IMR-90 (cell line): ENCODE results near the gene NEGR1. TPM values are rescaled to one million over a fixed set of nuclear protein-coding genes. Genes with fewer than 3 reads are reported as not detected.

Experiments
- ATAC-seq: fragments of 200-7000 bp; cut with Tn5 transposase; 2 replicates; pipeline ENCODE4 v1.9.1; 2020; ENCODE audit warnings: low read depth, mild to moderate bottlenecking, moderate library complexity
- BruUV-seq: library from RNA; stranded (reverse); fragments of 400-500 nt; replicated peaks from 2 replicates; lab custom pipeline; 2021; lab: Mats Ljungman, UMichigan
- CTCF ChIA-PET: fragments of 300-600 bp; formaldehyde crosslinking; extraction: SDS; loops from one replicate; lab custom pipeline; 2021; ENCODE audit warnings: antibody characterized with exemption; lab: Yijun Ruan, JAX
- POLR2A ChIA-PET: fragments of 300-600 bp; sonication (Branson Sonifier 250); formaldehyde crosslinking; loops from one replicate; lab custom pipeline; 2022; ENCODE audit warnings: antibody characterized with exemption; ENCODE audit not compliant: unreplicated experiment; lab: Charles Lee
- DNase-seq: peaks from one replicate; pipeline ENCODE4 v3.0.0; 2013
- H2AFZ ChIP-seq: replicated peaks from 2 replicates; pipeline ENCODE3; 2013; ENCODE audit warnings: low read length, mild to moderate bottlenecking; ENCODE audit not compliant: poor library complexity
- H2AK5ac ChIP-seq: 2 replicates; pipeline ENCODE4 v1.6.1; 2013; ENCODE audit warnings: low read depth, low read length, inconsistent platforms
- H2AK9ac ChIP-seq: replicated peaks from 2 replicates; pipeline ENCODE3; 2013; ENCODE audit warnings: mild to moderate bottlenecking, low read depth, low read length, moderate library complexity; ENCODE audit not compliant: poor library complexity
- H2BK120ac ChIP-seq: 2 replicates; pipeline ENCODE4 v1.6.1; 2013; ENCODE audit warnings: low read depth, low read length, inconsistent platforms
- H2BK15ac ChIP-seq: 3 replicates; pipeline ENCODE4 v1.6.1; 2013; ENCODE audit warnings: low read depth, low read length, inconsistent platforms
- H2BK20ac ChIP-seq: 2 replicates; pipeline ENCODE4 v1.6.1; 2013; ENCODE audit warnings: low read depth, mild to moderate bottlenecking, inconsistent platforms, low read length, moderate library complexity
- H2BK5ac ChIP-seq: 2 replicates; pipeline ENCODE4 v1.6.1; 2013; ENCODE audit warnings: mild to moderate bottlenecking, low read depth, low read length, inconsistent platforms; ENCODE audit not compliant: poor library complexity, severe bottlenecking
- H3K14ac ChIP-seq: replicated peaks from 2 replicates; pipeline ENCODE4 v1.6.1; 2013; ENCODE audit warnings: low read depth, low read length, inconsistent platforms
- H3K18ac ChIP-seq: 2 replicates; pipeline ENCODE4 v1.6.1; 2013; ENCODE audit warnings: low read depth, low read length, control low read depth
- H3K23ac ChIP-seq: 2 replicates; pipeline ENCODE4 v1.6.1; 2013; ENCODE audit warnings: low read depth, low read length, inconsistent platforms
- H3K27ac ChIP-seq: 2 replicates; pipeline ENCODE4 v1.5.1; 2013; ENCODE audit warnings: mild to moderate bottlenecking, control low read depth, low read length; ENCODE audit not compliant: insufficient read depth
- H3K27me3 ChIP-seq: 2 replicates; pipeline ENCODE4 v1.6.1; 2013; ENCODE audit warnings: low read length; ENCODE audit not compliant: control insufficient read depth, insufficient read depth
- H3K36me3 ChIP-seq: 2 replicates; pipeline ENCODE4 v1.6.1; 2013; ENCODE audit warnings: low read length, mixed read lengths; ENCODE audit not compliant: control insufficient read depth, insufficient read depth
- H3K4ac ChIP-seq: 2 replicates; pipeline ENCODE4 v1.6.1; 2013; ENCODE audit warnings: low read depth, low read length, inconsistent platforms
- H3K4me1 ChIP-seq: 2 replicates; pipeline ENCODE4 v1.6.1; 2013; ENCODE audit warnings: low read length, mixed read lengths; ENCODE audit not compliant: control insufficient read depth, insufficient read depth
- H3K4me2 ChIP-seq: 2 replicates; pipeline ENCODE4 v1.6.1; 2013; ENCODE audit warnings: low read depth, mild to moderate bottlenecking, control low read depth, low read length, moderate library complexity
- H3K4me3 ChIP-seq: 2 replicates; pipeline ENCODE4 v1.5.1; 2013; ENCODE audit warnings: low read depth, mild to moderate bottlenecking, control low read depth, low read length, moderate library complexity; ENCODE audit not compliant: insufficient read depth
- H3K56ac ChIP-seq: 2 replicates; pipeline ENCODE4 v1.6.1; 2013; ENCODE audit warnings: low read length, inconsistent platforms; ENCODE audit not compliant: insufficient read depth; ENCODE audit errors: extremely low read depth
- H3K79me1 ChIP-seq, 2 experiments: 2 replicates each; pipeline ENCODE4 v1.6.1; 2013; ENCODE audit warnings: low read length in 2 of 2, inconsistent platforms in 1 of 2, low read depth in 1 of 2
- H3K9ac ChIP-seq: 2 replicates; pipeline ENCODE4 v1.6.1; 2013; ENCODE audit warnings: low read depth, low read length, control low read depth
- H3K9me1 ChIP-seq: 2 replicates; pipeline ENCODE4 v1.6.1; 2013; ENCODE audit warnings: low read length, inconsistent platforms; ENCODE audit not compliant: insufficient read depth
- H3K9me3 ChIP-seq: 2 replicates; pipeline ENCODE4 v1.6.1; 2013; ENCODE audit warnings: low read length; ENCODE audit not compliant: control insufficient read depth, insufficient read depth
- H4K20me1 ChIP-seq: 2 replicates; pipeline ENCODE4 v1.6.1; 2013; ENCODE audit warnings: low read length, inconsistent platforms; ENCODE audit not compliant: insufficient read depth
- H4K5ac ChIP-seq: 2 replicates; pipeline ENCODE4 v1.6.1; 2013; ENCODE audit warnings: mild to moderate bottlenecking, low read depth, low read length, control low read depth
- H4K8ac ChIP-seq, 2 experiments: 2 replicates each; pipeline ENCODE4 v1.6.1; 2013; ENCODE audit warnings: low read depth in 2 of 2, low read length in 2 of 2, control low read depth in 1 of 2, inconsistent platforms in 1 of 2
- H4K91ac ChIP-seq: 2 replicates; pipeline ENCODE4 v1.6.1; 2013; ENCODE audit warnings: low read depth, low read length, inconsistent platforms; ENCODE audit not compliant: insufficient read depth
- NFE2L2 ChIP-seq: fragments of 150-350 bp; IDR thresholded peaks from 2 replicates; pipeline ENCODE4 v1.6.1; 2016; ENCODE audit warnings: low read depth, mild to moderate bottlenecking, low read length
- POLR2A ChIP-seq: IDR thresholded peaks from 2 replicates; pipeline ENCODE4 v1.6.1; 2012; ENCODE audit warnings: mild to moderate bottlenecking, low read depth, low read length
- dilution Hi-C: fragments of 300-500 bp; cut with HindIII; formaldehyde crosslinking; loops from one replicate; pipeline ENCODE4 v1.14.3; 2018; ENCODE audit warnings: low sequenced_read_pairs; ENCODE audit not compliant: unreplicated experiment
- in situ Hi-C: fragments of 300-500 bp; cut with MboI; formaldehyde crosslinking; loops from 3 replicates; pipeline ENCODE4 v1.14.3; 2019; ENCODE audit warnings: low sequenced_read_pairs, inconsistent platforms, mixed read lengths
- intact Hi-C: fragments of 100-400 bp; cut with micrococcal nuclease; formaldehyde crosslinking; loops from 2 replicates; pipeline ENCODE4 v1.10.0; 2022
- polyA plus RNA-seq, 3 experiments: library from polyadenylated mRNA; depleted of rRNA; stranded (reverse); fragments of >200 nt; gene quantifications; 2 replicates each; pipeline ENCODE4 v1.2.3, GENCODE V29; 2012; ENCODE audit warnings: low replicate concordance in 1 of 3
- total RNA-seq: library from RNA; depleted of rRNA; stranded (reverse); fragments of >200 nt; gene quantifications from 2 replicates; pipeline ENCODE4 v1.2.3, GENCODE V29; 2012

NEGR1 gene
- total and polyA plus RNA-seq, 2 of the 4 experiments (the other 2 are of a cell fraction) = 5.1 to 9.1 TPM

GRCh38 chr1:71393301-71393700 lies 889.0 kb downstream of the NEGR1 start:
- Histone ChIP-seq H4K5ac (no peak overlapping the region), H2AK5ac (no peak overlapping the region), H3K27me3 (no peaks in the 10 kb centered on the region), H3K79me1 (no peaks in the 10 kb centered on the region), H2AFZ (no peak overlapping the region), H3K9me3 (no peaks in the 10 kb centered on the region; the same call in 1 of the 2 replicates), H3K23ac (no peak overlapping the region), H4K91ac (no peak overlapping the region), H3K14ac (no peak overlapping the region), H3K4me2 (no peak overlapping the region), H3K9ac (no peak overlapping the region), H3K9me1 (no peaks in the 10 kb centered on the region), H2BK20ac (no peak overlapping the region), H2BK120ac (no peak overlapping the region), H3K4ac (no peak overlapping the region), H2AK9ac (no peak overlapping the region), H3K4me3 (no peak overlapping the region), H3K4me1 (no peaks in the 10 kb centered on the region), H3K56ac (no peak overlapping the region), H2BK5ac (no peak overlapping the region), H3K18ac (no peak overlapping the region), H2BK15ac (no peak overlapping the region), H3K27ac (no peak overlapping the region), H4K8ac (no peak overlapping the region), H3K36me3 (no peaks in the 10 kb centered on the region), H4K20me1 (no peaks in the 10 kb centered on the region)
- intact Hi-C loops = no loop called here
- ChIA-PET POLR2A (no interaction called here), CTCF (no interaction called here)
- ATAC-seq (no peak), DNase-seq (no peak)
- TF ChIP-seq POLR2A (no peak), NFE2L2 (no peak)
- dilution Hi-C loops = no loop called here
- in situ Hi-C loops = no loop called here
- BruUV-seq = no TSS peak
